HG02885 (cell line): Measurements from ENCODE around the gene PLA2G2F.

ENCODE experiments used
- ATAC-seq: cut with Tn5 transposase; IDR thresholded peaks from one replicate; pipeline ENCODE4 v1.9.1; 2021; ENCODE audit warnings: mild to moderate bottlenecking; ENCODE audit not compliant: unreplicated experiment, poor library complexity

Gene PLA2G2F

DNA sequence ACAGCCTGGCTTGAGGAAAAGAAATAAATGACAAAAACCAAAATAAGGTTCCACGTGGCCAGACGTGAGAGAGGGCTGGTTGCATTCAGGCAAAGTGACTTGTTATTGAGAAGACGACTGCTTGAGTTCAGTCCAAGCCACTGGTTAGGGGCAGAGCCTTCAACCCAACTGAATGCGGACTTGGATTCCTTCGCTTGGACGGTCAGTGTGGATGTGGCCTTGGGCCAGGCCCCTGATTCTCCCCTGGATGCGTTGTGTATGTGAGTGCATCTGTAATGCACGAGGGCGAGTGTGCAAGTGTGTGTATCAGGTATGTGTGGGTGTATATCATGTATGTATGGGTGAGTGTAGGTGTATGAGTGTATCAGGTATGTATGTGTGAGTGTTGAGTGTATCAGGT is 1.9 kb downstream of the PLA2G2F start:
- ATAC-seq: no peak

DNA sequence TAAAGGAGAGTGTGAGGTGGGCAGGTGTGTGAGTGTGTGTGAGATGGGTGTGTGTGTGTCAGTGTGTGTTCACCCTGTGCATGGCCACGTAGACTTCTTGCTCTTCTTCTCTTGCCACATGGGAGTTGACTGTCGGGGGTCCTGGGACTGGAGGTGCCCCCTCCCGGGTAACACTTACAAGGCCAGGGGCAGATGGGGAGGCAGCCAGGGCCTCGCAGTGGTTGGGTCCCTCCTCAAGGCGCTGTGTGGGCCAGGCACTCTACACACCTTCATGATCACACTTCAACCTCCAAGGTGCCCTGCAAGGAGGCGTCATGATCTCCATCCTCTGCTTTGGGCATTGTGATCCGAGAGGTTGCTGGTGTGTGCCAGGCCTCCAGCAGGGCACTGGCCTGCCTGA is 2.3 kb downstream of the PLA2G2F start:
- ATAC-seq: no peak

DNA sequence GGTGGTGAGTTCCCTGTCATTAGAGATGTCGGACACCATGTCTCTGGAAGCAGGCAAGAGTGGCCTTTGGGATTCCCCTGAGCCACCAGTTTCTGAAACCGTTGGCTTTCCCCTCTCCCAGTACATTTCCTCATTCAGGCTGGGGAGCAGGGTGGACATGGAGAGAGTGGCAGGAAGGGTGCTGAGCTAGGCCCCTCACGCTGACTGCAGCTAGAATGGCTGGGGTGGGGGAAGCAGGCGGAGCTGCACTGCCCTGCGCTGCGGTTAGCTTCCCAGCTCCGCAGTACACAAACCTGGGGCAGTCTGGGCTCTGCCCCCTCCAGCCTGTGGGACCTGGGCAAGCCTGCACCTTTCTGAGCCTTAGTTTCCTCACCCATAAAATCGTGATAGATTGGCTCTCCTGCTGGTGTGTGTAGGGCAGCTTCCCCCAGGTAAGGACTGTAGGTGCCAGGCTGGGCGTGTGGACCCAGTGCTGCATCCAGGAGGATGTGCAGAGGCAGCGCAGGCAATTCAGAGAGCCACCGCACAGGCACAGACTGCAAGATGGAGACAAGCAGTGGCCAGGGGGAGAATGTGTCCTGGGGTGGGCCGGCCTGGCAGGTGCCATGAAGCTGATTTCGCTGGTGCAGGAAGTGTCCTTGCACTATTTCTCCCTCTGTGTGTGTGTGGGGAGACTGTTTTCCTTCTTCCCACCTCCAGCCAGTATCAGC is 3.0 kb downstream of the PLA2G2F start:
- ATAC-seq: no peak

DNA sequence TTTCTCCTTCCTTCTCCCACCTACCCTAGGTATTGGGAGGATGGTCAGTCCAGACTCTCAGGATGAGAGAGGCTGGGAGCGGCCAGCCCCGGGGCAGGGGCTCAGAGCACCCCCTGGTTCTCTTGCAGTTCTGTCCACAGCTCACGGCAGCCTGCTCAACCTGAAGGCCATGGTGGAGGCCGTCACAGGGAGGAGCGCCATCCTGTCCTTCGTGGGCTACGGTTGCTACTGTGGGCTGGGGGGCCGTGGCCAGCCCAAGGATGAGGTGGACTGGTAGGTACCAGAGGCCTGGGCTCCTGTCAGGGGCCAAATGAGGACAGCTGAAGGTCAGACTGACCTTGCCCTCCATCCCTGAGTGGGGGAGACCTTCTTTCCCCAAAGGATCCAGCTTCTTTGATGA is 4.2 kb downstream of the PLA2G2F start:
- no peak for ATAC-seq

DNA sequence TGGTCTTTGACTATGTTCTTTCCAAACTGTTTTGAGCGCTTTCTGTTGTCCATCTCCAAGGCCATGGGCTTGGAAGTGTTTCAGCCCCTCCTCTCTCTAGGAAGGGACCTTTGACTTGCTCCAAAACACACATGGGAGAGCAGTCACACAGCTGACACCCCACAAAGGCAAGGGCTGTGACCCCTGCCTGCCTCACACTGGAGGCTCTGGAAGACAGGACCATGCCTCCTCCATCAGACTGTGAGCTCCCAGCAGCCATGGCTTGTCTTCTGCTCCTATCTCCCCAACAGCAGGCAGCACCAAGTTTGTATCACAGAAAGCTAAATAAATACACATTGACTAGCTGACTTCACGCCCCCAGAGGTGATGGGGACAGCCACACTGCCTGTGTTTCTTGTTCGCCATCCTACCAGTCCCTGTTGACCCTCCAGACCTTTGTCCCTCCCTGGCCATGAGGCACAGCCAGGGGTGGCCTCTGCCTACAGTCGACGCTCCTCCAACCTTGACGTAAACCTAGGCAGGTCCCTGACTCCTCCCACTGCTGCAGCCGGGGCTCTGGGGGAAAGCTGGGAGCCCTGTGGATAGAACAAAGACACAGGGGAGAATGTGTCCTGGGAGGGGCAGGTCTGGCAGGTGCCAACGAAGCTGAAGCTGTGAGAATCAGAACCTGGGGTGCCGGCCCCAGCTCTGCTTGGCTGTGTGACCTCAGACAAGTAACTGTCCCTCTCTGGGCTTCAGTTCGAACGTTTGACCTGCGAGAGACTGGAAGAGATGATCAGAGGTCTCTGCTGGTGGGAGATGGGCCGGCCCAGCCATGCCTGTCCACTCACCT is 4.8 kb downstream of the PLA2G2F start:
- no peak for ATAC-seq

DNA sequence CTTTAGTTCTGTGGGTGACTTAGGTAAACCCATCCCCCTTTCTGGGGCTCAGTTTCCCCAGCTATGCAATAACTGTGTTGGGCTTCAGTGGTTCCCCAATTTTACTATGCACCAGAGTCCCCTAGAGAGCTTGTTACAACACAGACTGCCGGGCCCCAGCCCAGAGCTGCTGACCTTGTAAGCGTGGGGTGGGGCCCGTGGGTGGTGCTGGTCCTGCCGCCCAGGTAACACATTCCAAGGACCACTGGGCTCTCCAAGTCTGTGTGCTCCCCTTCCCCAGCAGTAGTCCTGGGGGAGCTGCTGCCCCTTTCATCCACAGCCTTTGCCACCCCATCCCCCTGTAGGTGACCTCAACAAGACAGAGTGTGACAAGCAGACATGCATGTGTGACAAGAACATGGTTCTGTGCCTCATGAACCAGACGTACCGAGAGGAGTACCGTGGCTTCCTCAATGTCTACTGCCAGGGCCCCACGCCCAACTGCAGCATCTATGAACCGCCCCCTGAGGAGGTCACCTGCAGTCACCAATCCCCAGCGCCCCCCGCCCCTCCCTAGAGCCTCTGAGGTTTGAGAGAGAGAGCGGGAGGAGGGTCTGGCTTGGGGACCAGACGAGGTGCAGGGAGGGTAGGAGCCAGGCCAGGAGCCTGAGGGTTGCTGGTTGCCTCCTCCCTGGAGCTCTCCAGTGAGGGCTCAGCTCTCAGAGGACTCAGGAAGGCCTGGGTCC is 8.9 kb downstream of the PLA2G2F start:
- ATAC-seq: no peak

DNA sequence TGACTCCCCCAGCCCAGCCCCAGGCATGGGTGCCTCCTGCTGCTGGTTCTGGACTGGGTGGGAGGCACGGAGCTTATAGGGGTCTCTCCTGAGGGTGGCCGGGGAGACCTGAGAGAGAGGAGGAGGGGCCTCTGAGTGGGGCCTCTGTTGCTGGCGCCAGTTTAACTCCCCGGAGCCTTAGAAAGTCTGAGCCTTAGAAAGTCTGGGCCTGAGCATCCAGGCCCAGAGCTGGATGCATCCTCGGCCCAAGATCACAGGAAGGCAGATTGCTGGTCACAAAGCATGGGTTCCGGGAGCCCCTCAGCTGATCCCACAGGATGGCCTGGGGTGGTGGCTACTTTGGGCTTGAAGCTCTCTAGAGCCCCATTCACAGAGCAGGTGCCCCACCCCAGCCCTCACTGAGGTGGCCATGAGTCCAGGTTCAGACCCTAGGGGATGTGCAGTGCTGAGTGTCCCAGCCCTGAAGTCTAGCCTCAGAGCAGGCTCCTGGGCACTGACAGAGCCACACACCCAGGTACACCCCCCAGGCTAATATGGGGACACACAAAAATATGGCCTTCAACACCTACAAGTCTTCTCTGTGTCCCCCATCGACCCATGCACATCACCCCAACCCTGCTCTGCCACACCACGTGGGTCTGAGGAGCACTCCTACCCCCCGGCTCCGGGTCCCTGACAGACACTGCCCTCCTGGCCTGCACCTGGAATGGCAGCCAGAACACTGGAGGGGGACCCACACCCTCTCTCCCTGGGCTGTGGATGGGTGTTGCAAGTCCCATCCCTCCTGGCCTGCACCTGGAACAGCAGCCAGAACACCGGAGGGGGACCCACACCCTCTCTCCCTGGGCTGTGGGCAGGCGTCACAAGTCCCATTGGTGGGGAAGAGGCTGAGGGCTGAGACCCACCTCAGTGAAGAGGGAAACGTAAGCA is 9.7 kb downstream of the PLA2G2F start:
- ATAC-seq: no peak

DNA sequence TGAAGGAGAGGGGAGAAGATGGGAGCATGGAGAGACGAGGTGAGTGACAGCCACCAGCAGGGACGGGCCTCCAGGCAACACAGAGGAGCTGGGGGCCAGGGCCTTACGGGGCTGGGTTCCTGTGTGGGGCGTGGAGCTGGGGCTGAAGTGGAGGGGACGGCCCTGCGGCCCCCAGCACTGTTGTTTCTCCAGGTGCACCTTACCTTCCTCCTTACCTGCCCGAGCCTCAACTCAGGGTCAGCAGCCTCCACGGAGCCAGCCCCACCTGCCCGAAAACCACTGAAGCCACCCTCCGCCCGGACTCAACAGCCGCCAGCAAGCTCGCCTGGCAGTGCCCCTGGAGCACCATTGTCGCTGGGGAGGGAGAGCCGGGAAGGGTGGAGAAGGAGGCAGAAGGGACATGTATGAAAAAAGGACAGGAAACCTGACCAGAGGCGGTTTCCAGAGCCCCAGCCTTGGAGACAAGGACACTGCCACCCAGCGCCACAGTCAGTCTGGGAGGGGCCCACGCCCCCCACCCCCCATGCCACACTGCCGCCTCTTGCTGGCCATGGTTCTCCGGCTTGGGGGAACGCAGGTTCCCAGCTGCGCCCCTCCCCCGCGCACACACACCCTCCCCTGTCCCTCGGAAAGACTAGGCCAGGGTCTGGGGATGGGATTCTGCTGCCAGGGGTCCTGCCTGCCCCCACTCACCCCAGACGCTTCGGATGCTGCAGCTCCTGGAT is 10.6 kb downstream of the PLA2G2F start:
- ATAC-seq: no peak

DNA sequence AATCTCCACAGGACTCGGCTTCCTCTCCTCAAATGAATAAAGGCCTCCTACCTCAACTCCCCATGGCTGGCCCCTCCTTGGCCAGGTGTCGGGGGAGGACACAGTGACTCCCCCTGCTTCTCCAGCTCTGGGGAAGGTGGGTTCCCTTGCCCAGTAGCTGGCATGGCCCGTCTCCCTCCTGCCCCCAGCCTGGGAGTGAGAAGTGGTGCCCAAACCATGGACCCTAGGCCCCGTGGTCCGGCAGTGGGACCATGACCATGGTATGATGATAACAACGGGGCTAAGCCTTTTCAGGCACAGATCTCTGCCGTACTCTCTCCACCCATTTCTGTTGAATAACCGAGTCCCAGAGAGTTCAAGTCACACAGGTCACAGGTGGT is 11.2 kb downstream of the PLA2G2F start:
- ATAC-seq: no peak

DNA sequence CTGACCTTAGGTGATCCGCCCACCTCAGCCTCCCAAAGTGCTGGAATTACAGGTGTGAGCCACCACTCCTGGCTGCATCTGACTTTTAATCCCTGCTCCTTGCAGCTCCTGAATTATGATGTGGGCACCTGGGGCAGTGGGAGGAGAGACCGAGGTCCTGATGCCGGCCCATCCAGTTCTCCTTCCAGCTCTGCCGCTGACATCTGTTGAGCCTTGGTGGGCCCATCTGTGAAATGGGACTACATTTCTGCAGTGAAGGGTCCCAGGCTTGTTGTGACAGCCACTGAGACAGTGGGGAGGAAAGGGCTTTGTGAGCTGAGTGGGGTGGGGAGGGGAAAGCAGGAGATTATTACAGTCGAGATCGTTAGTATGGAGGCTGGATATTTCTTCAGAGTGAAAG is 11.8 kb downstream of the PLA2G2F start:
- no peak for ATAC-seq

DNA sequence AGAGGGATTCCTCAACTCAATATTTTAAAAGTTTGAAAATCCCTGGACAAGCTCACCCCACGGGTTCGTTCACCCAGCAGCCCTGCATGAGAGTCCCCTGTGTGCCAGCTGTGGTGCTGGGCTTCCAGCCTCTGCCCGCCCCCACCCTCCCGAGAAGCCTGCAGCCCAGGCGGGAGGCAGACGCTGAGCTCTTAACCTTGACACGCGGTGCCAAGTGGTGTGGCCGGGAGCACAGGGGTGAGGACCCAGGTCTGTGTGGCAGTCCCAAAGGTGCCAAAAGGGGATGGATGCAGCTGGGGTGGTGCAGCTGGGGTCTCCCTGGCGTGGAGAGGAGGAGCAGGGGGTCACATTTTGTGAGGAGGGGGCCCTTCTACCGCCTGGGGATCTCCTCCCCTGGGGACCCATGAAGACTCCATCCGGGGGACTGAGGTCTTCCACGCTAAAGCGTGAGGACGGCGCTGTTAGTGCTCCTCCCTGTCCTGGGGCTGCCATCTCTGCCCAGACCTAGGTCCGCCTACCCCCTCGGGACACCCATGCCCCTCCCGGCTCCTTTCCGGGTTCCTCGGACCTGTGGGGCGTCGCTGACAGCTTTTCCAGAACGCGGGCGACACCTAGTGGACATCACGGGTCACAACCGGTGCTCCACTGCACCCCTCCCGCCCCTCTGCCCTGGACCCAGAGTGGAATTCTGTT is 12.9 kb downstream of the PLA2G2F start:
- no peak for ATAC-seq

DNA sequence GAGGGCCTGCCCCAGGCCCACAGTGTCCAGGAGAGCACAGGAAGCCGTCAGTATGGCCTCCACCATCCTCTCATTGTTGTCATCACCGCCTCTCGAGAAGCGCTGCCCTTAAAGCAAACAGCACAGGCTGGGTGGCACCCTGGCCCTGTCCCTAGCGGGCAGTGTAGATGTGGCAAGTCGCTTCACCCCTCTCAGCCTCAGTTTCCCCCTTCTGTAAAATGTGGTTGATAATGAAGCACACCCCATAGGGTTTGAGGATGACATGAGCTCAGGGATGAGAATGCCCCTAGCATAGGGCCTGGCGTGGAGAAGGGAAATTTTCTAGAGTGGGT is 13.4 kb downstream of the PLA2G2F start:
- ATAC-seq: no peak

DNA sequence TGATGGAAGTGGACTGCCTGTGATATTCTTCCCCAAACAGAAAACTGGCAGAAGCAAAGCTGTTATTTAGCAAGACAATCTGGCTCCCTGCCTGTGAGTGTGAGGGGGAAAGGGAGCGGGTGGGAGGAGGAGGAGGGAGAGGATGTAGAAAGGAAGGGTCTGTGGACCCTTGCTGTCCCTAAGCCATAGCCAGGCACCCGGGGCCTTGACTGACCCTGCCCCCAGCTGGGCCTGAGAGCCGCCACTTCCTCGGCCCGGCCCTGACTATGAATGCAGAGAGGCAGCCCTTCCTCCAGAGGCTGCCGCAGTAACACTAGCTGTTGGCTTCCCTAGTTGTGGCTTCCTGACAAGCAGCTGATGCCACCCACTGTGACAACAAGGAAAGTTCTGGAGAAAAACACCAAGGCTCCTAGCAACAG is 13.9 kb downstream of the PLA2G2F start:
- no peak for ATAC-seq

DNA sequence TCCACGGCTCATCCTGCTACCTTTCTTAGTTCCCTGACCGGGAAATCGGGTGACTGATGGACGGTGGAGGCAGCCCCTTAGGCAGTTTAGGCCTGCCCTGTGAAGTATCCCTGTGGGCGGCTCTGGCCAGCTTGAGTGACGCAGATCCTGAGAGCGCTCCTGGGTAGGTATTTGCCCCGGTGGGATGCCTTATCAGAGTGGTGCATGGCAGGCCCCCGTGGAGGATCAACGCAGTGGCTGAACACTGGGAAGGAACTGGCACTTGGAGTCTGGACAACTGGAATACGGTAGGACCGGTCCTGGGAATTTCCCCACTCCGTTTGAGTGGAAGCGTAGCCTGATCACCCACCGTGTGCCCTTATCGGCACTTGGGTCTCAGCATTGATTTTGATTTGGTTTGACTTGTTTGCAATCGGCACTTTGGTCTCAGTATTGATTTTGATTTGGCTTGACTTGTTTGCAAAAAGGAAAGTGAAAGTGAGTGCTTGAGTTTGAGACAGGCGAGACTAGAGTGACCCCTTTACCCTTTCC is 15.2 kb downstream of the PLA2G2F start:
- no peak for ATAC-seq

DNA sequence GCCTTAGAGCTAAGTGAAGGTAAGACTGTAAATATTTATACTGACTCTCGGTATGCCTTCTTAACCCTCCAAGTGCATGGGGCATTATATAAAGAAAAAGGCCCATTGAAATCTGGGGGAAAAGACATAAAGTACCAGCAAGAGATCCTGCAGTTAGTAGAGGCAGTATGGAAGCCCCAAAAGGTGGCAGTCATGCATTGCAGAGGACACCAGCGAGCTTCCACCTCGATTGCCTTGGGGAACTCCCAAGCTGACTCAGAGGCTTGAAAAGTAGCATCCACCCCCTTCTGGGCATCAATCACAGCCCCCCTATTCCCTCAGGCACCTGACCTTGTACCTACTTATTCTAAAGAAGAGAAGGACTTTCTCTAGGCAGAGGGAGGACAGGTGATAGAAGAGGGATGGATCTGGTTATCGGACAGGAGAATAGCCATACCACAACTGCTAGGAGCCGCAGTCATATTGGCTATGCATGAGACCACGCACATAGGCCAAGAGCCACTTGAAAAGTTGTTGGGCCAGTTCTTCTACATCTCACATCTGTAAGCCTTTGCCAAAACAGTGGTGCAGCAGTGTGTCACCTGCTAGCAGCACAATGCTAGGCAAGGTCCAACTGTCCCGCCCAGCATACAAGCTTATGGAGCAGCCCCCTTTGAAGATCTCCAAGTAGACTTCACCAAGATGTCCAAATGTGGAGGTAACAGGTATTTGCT is 19.4 kb downstream of the PLA2G2F start:
- ATAC-seq: no peak

DNA sequence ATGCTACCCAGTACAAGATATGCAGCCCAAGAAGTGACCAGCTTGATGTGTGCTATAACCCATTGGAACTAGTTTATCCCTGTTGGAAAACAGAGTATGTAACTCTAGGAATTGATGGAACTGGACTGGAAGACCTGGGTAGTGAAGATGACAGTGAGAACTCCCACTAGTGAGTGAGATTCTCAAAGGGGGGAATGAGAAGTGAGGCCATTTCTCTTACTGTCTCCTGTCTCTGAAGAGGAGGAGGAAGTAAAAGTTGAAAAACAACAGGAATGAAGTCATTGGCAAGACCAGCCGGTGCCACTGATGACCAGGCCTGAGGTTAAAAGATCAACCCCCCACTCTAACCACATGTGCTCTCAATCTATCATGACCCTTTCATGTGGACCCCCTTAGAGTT is 20.9 kb downstream of the PLA2G2F start:
- ATAC-seq: no peak

DNA sequence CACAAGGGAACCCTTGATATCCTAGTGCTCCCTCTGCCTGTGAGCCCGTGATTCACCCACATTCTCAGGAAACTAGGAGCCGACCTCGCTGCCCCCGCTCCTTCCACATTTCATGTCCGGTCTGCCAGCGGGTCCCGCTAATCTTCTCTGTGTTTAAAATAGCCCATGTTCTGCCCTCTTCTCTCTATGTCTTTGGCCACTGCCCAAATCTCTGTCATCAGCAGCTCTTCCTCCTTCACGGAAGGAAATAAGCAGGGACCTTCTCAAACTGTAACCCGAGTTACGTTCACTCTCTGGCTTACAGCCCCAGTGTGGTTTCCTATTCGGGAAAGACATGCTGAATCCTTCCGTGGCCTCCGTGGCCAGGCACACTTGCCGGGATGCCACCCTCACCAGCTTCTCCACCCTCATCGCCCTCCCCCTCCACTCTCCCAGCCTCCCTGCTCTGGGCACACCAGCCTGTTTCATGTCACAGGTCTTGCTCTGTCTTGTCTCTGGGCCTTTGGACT is 25.6 kb downstream of the PLA2G2F start:
- no peak for ATAC-seq

DNA sequence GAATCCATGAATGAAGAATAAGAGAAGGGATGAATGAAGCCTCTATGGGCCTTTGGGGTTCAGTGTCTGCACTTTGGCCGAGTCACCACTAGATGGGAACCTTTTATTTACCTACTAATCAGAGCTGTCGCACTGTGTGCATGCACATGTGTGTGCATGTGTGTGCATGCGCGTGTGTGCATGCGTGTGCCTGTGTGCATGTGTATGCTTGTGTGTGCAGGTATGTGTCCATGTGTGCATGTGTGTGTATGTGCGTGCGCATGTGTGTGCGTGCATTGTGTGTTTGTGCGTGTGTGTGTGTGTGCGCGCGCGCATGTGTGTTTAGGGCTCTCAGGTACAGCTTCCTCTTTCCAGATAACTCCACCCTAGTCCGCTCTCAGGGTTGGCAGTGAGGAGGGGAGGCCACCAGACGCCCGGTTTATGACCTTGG is 26.4 kb downstream of the PLA2G2F start:
- ATAC-seq: no peak
